ENCODE results near the gene UBE2G1.

Gene UBE2G1

DNA sequence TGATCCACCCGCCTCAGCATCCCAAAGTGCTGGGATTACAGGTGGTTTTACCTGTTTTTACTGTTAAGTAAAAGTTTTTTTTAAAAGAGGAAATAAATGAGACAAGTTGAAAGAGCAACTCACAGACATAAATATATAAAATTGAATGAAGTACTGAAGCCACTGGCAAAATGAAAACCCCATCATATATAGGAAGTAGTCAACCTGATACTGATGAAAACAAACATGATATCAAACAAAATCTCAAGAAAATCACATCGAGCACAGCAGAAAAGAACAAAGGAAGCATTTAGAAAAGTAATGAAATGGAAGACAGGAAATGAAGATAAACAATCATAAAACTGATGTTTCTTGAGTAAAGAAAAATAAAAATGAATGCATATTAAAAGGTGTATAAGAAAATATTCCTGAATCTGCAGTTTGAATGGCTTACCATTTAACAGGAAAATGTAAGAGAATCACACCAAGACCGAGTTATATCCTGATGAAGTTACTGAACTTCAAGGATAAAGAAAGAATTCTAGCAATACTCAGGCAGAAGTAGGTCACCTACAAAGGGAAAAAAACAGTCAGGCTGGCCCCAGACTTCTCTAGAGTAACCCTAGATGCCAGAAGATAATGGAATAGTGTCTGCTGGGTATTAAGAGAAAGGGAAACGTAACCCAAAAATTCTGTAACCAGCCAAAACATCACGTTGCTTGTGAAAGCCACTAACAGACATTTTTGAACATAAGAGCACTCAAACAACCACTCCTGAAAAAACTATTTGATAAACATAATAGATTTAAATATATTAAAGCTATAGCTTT, 31.5 kb downstream of the UBE2G1 start:
- DNase-seq (ENCODE audit: low read depth, low spot score), result no peak

DNA sequence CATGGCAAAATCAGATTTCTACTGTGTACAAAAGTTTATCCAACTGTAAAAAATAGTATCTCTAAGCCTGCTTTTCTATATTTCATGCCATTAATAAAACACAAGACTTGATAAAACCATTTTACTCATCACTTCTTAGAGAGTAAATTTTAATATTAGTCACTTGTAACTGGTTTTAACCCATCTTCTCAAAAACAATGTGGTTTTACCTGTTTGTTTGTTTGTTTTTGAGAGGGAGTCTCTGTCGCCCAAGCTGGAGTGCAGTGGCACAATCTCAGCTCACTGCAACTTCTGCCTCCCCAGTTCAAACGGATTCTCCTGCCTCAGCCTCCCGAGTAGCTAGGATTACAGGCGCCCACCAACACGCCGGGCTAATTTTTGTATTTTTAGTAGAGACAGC, 32.1 kb downstream of the UBE2G1 start:
- no peak for DNase-seq (ENCODE audit: low read depth, low spot score)

- DNase-seq (ENCODE audit: low read depth, low spot score), result no peak
Measured at GRCh38 chr17:4333041-4333440, 33.4 kb downstream of the UBE2G1 start.

GRCh38 chr17:4332296-4332970, 34.0 kb downstream of the UBE2G1 start:
- DNase-seq (ENCODE audit: low read depth, low spot score), result peak; percentile 41

GRCh38 chr17:4331614-4332013, 34.9 kb downstream of the UBE2G1 start:
- DNase-seq (ENCODE audit: low read depth, low spot score), result no peak

GRCh38 chr17:4329838-4330237, 36.6 kb downstream of the UBE2G1 start:
- DNase-seq (ENCODE audit: low read depth, low spot score), result no peak

DNA sequence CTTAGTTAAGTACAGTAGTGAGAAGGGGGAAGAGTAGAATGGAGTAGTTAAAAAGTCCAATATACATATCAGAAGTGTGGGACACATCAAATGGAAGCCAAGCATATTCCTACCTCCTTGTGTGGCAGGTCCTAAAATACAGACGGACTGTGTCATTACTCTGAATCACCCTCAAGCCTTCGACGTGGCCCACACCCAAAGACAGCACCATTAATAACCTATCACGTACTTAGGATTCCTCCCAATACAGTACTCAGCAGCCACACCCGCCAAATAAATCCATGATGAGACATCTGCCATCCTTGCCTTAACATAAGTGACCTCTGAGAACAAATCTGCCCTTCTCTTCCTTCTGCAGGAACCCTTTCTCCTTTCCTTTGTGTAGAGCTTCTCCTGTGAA, 38.9 kb downstream of the UBE2G1 start:
- no peak for DNase-seq (ENCODE audit: low read depth, low spot score)

GRCh38 chr17:4326608-4327007, 39.9 kb downstream of the UBE2G1 start:
- DNase-seq (ENCODE audit: low read depth, low spot score), result no peak

GRCh38 chr17:4326112-4326511, 40.4 kb downstream of the UBE2G1 start:
- no peak for DNase-seq (ENCODE audit: low read depth, low spot score)

- DNase-seq (ENCODE audit: low read depth, low spot score), result no peak
Measured at GRCh38 chr17:4324463-4324862, 42.0 kb downstream of the UBE2G1 start.

DNA sequence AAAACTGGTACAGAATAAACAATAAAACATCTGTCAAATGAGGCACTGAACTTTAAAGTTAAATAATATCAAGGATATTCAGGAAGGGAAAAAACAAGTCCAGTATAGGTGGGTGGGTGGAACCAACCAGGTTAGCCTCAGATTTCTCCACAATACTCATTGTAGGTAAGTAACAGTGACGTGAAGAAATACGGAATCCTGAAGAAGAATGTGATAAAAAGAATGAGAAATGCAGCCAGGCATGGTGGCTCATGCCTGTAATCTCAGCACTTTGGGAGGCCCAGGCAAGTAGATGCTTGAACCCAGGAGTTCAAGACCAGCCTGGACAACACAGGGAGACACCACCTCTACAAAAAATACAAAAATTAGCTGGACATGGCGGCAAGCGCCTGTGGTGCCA, 47.3 kb downstream of the UBE2G1 start:
- DNase-seq (ENCODE audit: low read depth, low spot score), result no peak

DNA sequence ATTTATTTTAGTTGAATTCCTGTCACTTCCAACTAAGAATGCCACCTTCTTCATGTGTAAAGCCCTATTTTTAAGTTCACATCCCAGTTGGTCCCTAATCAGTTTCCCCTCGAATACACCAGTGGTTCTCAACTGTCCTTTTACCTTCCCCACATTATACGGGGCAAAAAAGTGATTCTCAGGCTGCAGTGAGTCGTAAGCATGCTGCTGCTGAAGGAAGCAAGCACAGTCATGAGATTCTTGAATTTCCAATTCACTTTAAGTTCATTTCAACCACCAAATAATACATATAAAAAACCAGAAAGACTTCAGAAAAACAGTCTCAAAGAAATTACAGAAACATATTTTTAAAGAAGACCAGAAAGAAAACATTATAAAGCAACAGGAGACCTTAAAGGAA, 47.9 kb downstream of the UBE2G1 start:
- no peak for DNase-seq (ENCODE audit: low read depth, low spot score)

DNA sequence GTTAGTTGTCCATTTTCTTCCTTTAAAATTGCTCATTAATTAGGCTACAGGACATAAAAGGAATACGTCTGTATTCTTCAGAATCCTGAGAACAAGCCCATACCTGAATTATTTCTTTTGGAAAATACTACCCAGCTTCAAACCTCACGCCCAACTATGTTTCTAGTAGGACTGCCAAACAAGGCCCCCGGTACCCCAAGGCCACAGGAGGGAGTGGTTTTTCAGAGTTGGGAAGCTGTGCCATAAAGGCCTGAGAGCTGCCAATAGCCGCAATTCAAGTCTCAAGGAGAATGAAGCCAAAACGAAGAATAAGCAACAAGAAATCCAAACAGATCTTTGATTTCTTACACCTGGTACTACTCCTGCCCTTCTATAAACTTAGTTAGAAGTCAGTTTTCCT, 48.3 kb downstream of the UBE2G1 start:
- no peak for DNase-seq (ENCODE audit: low read depth, low spot score)

GRCh38 chr17:4317610-4318009, 48.9 kb downstream of the UBE2G1 start:
- DNase-seq (ENCODE audit: low read depth, low spot score), result no peak

DNA sequence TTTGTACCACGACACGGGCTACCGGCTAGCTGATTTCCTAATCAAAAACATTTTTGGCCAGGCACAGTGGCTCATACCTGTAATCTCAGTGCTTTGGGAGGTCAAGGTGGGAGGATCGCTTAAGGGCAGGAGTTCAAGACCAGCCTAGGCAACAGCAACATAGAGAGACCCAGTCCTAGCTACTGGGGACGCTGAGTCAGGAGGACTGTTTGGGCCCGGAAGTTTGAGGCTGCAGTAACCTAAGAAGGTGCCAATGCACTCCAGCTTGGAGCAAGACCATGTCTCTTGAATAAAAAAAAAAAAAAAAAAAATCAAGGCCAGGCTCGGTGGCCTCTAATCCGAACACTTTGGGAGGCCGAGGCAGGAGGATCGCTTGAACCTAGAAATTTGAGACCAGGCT, 49.8 kb downstream of the UBE2G1 start:
- DNase-seq (ENCODE audit: low read depth, low spot score), result no peak

DNA sequence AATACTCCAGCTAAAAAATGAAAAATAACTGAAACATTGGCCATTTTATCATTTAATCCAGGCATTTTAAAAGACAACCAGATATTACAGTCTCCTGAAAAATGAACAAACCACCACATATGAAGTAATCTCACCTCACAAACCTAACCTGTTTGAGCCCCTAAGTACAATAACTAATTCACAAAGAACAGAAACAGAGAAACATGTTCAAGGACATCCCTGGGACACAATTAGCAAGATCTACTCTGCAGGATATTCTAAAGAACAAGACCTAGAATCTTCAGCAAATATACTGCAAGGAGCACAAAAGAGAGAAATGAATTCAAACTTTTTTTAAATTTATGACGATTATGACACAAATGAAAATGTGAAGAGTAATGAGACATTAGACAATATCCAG, 51.9 kb downstream of the UBE2G1 start:
- no peak for DNase-seq (ENCODE audit: low read depth, low spot score)

DNA sequence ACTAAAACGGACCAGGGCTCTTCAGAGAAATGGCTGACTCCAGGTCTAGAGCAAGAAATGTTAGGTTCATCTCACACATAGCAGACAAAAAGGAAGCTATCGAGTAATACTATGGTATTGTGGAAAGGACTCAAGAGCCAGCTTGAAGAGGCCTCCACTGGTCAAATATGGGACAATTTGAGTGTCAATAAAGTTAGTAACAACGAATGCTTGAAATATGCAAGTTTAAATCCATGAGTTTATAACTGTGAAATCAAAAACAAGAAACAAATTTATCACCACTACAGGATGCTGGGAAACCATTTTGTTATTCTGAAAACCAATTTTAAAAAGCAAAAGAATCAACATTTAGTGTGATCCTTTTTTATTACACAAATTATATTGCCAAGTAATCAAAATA, 52.3 kb downstream of the UBE2G1 start:
- no peak for DNase-seq (ENCODE audit: low read depth, low spot score)

GRCh38 chr17:4313221-4314114, 53.0 kb downstream of the UBE2G1 start:
- no peak for DNase-seq (ENCODE audit: low read depth, low spot score)

DNA sequence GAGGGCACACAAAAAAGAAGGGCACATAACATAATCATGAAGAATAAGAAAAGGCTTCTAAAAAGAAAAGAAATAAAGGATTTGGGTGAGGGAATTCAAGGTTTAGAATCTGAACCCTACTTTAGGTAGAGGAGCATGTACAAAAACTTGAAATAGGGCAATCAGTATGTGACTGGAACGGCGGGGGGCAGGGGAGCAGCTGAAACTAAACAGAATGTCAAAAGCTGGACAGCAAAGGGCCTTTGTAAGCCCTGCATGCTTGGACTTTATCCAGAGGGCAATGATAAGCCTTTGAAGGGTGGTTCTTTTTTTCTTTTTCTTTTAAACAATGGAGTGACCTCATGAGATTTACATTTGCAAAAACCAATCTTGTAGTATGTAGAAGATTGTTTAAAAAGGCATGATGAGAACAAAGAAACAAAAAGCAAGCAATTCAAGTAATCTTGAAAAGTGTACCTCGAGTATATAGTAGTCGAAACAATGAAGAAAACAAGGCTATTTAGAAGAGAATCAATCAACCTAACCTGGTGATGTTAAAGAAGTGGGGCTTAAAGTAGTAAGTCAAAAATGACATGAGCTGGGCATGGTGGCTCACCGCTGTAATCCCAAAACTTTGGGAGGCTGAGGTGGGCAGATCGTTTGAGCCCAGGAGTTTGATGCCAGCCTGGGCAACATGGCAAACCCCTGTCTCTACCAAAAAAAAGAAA, 56.0 kb downstream of the UBE2G1 start:
- no peak for DNase-seq (ENCODE audit: low read depth, low spot score)

GRCh38 chr17:4309897-4310296, 56.6 kb downstream of the UBE2G1 start:
- DNase-seq (ENCODE audit: low read depth, low spot score), result no peak

DNA sequence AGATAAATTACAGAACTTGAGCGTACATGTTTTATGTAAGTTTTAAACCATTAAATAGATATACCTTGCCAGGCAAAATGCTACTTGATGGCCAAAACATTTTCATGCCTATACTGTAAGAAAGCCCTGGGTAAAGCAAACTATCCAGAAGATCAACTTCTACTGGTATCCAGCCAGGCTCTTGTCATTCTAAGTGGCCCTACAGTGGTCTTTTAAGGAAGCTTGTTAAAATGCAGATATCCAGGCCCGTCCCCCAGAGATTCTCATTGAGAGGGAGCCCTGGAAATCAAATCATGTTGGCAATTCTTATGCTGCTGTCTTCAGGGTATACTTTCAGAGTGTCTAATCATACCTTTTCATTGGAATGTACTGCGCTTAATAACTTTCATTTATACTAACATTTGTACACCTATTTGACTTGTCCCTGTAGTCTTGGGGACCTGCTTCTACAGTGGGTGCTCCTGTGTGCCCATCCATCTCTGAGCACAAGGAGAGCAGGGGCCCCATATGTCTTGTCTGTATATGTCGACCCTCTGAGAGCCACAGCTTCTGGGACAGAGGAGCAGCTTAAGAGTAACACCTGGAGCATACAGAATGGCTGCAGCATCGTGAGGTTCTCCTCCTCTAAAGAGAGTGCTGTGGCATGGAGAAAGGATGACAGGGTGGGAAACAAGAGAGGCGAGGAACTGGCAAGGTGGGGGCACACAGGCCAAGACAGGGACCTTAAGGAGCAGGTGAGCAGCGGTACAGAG, 59.1 kb downstream of the UBE2G1 start:
- no peak for DNase-seq (ENCODE audit: low read depth, low spot score)
